HepG2 (cell line): Measurements from ENCODE around the gene TCF20. TPM values are rescaled to one million over a fixed set of nuclear protein-coding genes. Genes with fewer than 3 reads are reported as not detected.

Experiments used
- ASH2L ChIP-seq: fragments of 300-600, 200-600 bp; sonication (generic); IDR thresholded peaks from 2 replicates; pipeline ENCODE4 v1.7.0; 2017; ENCODE audit warnings: low read depth, mild to moderate bottlenecking, moderate library complexity, mixed read lengths, low read length; ENCODE audit not compliant: insufficient read length
- ELF3 ChIP-seq: IDR thresholded peaks from 2 replicates; pipeline ENCODE4 v1.6.1; 2016; ENCODE audit warnings: missing genetic modification reagents, missing compliant biosample characterization
- GZF1 ChIP-seq: sonication (generic); formaldehyde crosslinking; IDR thresholded peaks from 2 replicates; pipeline ENCODE4 v1.5.1; 2020; ENCODE audit warnings: mild to moderate bottlenecking, missing genetic modification reagents
- ISX ChIP-seq: sonication (generic); formaldehyde crosslinking; conservative IDR thresholded peaks from 2 replicates; pipeline ENCODE4 v1.5.0; 2020; ENCODE audit warnings: missing genetic modification reagents
- RBM39 ChIP-seq: fragments of 200-400 bp; formaldehyde crosslinking; IDR thresholded peaks from one replicate; pipeline ENCODE4 v1.6.1; 2018; ENCODE audit warnings: antibody characterized with exemption, mild to moderate bottlenecking, low read depth, low read length; ENCODE audit not compliant: poor library complexity, severe bottlenecking
- REL ChIP-seq: sonication (generic); formaldehyde crosslinking; conservative IDR thresholded peaks from 2 replicates; pipeline ENCODE4 v1.8.0; 2022; ENCODE audit warnings: mild to moderate bottlenecking, missing genetic modification reagents, moderate library complexity
- RERE ChIP-seq: IDR thresholded peaks from 2 replicates; pipeline ENCODE4 v1.6.1; 2016; ENCODE audit warnings: low read depth, missing genetic modification reagents, missing compliant biosample characterization
- ZFP82 ChIP-seq: sonication (generic); formaldehyde crosslinking; IDR thresholded peaks from 2 replicates; pipeline ENCODE4 v1.5.1; 2020; ENCODE audit warnings: mild to moderate bottlenecking, missing genetic modification reagents, borderline replicate concordance
- ZNF451 ChIP-seq: sonication (generic); formaldehyde crosslinking; IDR thresholded peaks from 2 replicates; pipeline ENCODE4 v1.5.0; 2020; ENCODE audit warnings: mild to moderate bottlenecking, missing genetic modification reagents
- polyA plus RNA-seq, 8 experiments: library from polyadenylated mRNA; depleted of rRNA in 3 of 8; stranded (reverse) in 7 of 8; unstranded in 1 of 8; fragments of >200 nt; fragmentation: Illumina TruSeq in 4 of 8; extraction: Trizol in 4 of 8; gene quantifications; 2 replicates each; pipeline versions ENCODE4 v1.2.1 to v1.2.3, GENCODE V29; 2011 to 2016; ENCODE audit warnings: low read depth in 4 of 8, missing spikeins in 1 of 8, mixed read lengths in 1 of 8; ENCODE audit not compliant: insufficient read depth in 1 of 8
- total RNA-seq, 5 experiments: library from RNA; depleted of rRNA; stranded (reverse); fragments of >200 nt; fragmentation: Illumina TruSeq; extraction: Trizol; gene quantifications; 2 replicates each; pipeline ENCODE4 v1.2.3, GENCODE V29; 2016; ENCODE audit warnings: low read depth in 1 of 5
- TF ChIP-seq, protein P1 (sequence below): sonication (generic); formaldehyde crosslinking; IDR thresholded peaks from one replicate; pipeline ENCODE4 v1.5.1; 2020; ENCODE audit warnings: mild to moderate bottlenecking, missing genetic modification reagents; ENCODE audit errors: not compliant biosample characterization
- TF ChIP-seq, protein P2 (sequence below): sonication (generic); formaldehyde crosslinking; IDR thresholded peaks from 2 replicates; pipeline ENCODE4 v1.5.1; 2020; ENCODE audit warnings: mild to moderate bottlenecking, missing genetic modification reagents

The TCF20 gene
- total and polyA plus RNA-seq, 2 of the 13 experiments (the other 11 are each of a cell fraction or from before 2014, with no cell fraction given): 12.8 to 23.7 TPM

- TF ChIP-seq ZFP82 (0 out of 2 replicates have a peak, but pooled peaks have one; percentile 52), ASH2L (peak; percentile 60), ELF3 (CRISPR knock-in tag) (peak; percentile 56; the same call in 1 of the 2 replicates), RERE (peak; percentile 42; the same call in 1 of the 2 replicates), GZF1 (CRISPR knock-in tag) (no peak), ZNF451 (CRISPR knock-in tag) (no peak), RBM39 (peak; percentile 74), REL (CRISPR knock-in tag) (0 out of 2 replicates have a peak, but pooled peaks have one; percentile 52), ISX (CRISPR knock-in tag) (no peak)
- TF ChIP-seq, protein P1, sequence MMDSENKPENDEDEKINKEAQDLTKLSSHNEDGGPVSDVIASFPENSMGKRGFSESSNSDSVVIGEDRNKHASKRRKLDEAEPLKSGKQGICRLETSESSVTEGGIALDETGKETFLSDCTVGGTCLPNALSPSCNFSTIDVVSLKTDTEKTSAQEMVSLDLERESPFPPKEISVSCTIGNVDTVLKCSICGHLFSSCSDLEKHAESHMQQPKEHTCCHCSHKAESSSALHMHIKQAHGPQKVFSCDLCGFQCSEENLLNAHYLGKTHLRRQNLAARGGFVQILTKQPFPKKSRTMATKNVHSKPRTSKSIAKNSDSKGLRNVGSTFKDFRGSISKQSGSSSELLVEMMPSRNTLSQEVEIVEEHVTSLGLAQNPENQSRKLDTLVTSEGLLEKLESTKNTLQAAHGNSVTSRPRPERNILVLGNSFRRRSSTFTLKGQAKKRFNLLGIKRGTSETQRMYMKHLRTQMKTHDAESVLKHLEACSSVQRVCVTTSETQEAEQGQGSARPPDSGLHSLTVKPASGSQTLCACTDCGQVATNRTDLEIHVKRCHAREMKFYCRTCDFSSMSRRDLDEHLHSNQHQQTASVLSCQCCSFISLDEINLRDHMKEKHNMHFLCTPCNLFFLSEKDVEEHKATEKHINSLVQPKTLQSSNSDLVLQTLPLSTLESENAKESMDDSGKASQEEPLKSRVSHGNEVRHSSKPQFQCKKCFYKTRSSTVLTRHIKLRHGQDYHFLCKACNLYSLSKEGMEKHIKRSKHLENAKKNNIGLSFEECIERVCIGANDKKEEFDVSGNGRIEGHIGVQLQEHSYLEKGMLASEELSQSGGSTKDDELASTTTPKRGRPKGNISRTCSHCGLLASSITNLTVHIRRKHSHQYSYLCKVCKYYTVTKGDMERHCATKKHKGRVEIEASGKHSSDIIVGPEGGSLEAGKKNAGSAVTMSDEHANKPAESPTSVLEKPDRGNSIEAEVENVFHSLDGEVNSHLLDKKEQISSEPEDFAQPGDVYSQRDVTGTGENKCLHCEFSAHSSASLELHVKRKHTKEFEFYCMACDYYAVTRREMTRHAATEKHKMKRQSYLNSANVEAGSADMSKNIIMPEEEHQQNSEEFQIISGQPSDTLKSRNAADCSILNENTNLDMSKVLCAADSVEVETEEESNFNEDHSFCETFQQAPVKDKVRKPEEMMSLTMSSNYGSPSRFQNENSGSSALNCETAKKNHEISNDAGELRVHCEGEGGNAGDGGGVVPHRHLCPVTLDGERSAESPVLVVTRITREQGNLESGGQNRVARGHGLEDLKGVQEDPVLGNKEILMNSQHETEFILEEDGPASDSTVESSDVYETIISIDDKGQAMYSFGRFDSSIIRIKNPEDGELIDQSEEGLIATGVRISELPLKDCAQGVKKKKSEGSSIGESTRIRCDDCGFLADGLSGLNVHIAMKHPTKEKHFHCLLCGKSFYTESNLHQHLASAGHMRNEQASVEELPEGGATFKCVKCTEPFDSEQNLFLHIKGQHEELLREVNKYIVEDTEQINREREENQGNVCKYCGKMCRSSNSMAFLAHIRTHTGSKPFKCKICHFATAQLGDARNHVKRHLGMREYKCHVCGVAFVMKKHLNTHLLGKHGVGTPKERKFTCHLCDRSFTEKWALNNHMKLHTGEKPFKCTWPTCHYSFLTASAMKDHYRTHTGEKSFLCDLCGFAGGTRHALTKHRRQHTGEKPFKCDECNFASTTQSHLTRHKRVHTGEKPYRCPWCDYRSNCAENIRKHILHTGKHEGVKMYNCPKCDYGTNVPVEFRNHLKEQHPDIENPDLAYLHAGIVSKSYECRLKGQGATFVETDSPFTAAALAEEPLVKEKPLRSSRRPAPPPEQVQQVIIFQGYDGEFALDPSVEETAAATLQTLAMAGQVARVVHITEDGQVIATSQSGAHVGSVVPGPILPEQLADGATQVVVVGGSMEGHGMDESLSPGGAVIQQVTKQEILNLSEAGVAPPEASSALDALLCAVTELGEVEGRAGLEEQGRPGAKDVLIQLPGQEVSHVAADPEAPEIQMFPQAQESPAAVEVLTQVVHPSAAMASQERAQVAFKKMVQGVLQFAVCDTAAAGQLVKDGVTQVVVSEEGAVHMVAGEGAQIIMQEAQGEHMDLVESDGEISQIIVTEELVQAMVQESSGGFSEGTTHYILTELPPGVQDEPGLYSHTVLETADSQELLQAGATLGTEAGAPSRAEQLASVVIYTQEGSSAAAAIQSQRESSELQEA (CRISPR knock-in tag): no peak
- TF ChIP-seq, protein P2, sequence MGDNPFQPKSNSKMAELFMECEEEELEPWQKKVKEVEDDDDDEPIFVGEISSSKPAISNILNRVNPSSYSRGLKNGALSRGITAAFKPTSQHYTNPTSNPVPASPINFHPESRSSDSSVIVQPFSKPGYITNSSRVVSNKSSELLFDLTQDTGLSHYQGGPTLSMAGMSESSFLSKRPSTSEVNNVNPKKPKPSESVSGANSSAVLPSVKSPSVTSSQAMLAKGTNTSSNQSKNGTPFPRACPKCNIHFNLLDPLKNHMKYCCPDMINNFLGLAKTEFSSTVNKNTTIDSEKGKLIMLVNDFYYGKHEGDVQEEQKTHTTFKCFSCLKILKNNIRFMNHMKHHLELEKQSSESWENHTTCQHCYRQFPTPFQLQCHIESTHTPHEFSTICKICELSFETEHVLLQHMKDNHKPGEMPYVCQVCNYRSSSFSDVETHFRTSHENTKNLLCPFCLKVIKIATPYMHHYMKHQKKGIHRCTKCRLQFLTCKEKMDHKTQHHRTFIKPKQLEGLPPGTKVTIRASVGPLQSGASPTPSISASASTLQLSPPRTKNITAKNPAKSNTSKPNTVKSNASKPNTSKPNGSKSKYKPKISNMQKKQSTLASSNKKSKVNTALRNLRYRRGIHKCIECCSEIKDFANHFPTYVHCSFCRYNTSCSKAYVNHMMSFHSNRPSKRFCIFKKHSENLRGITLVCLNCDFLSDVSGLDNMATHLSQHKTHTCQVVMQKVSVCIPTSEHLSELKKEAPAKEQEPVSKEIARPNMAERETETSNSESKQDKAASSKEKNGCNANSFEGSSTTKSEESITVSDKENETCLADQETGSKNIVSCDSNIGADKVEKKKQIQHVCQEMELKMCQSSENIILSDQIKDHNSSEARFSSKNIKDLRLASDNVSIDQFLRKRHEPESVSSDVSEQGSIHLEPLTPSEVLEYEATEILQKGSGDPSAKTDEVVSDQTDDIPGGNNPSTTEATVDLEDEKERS (CRISPR knock-in tag): no peak
Observed at GRCh38 chr22:42269432-42270175, 849 bp downstream of the TCF20 start (continued).
